Lower leg skin (tissue), 4 donors: Measurements from ENCODE around the gene KIF7. TPM values are rescaled to one million over a fixed set of nuclear protein-coding genes. Genes with fewer than 3 reads are reported as not detected.

Experiments used
- DNase-seq, 2 donors: peaks; one replicate each; pipeline ENCODE4 v3.0.0-alpha.2; 2019; ENCODE audit warnings: low spot score in 2 of 2
- H3K4me3 ChIP-seq: fragments of 200-600 bp; sonication (generic); 2 replicates; pipeline ENCODE4 v1.5.1; 2017; ENCODE audit warnings: mild to moderate bottlenecking, low read depth; ENCODE audit not compliant: poor library complexity, severe bottlenecking
- POLR2A ChIP-seq, 2 donors: fragments of 450-650 bp; IDR thresholded peaks; one replicate each; pipeline ENCODE4 v1.6.1; 2016 to 2017; ENCODE audit warnings: antibody characterized with exemption in 2 of 2, mild to moderate bottlenecking in 1 of 2, moderate library complexity in 1 of 2
- WGBS, 2 donors: methylation state at CpG; one replicate each; pipeline ENCODE4 v1.1.5; 2018; 5-methylcytosine and 5-hydroxymethylcytosine counted together
- intact Hi-C: fragments of 100-400 bp; cut with DNase I; formaldehyde crosslinking; loops from one replicate; pipeline ENCODE4 v1.15.0; 2023; ENCODE audit warnings: low total_unique reads
- total RNA-seq, 4 donors: library from RNA; depleted of rRNA; stranded (reverse); fragments of >200 nt; gene quantifications; one replicate each; pipeline ENCODE4 v1.1.0, GENCODE V29; 2016
- TF ChIP-seq, protein P1 (sequence below), 3 donors: fragments of 450-650 bp; IDR thresholded peaks; one replicate each; pipeline ENCODE4 v1.5.1; 2016; ENCODE audit warnings: antibody characterized with exemption in 3 of 3, mild to moderate bottlenecking in 3 of 3, moderate library complexity in 2 of 3

Gene KIF7
- total RNA-seq, 4 donors from 2014 or later: 1.3 to 3.7 (median 1.9) TPM

DNA sequence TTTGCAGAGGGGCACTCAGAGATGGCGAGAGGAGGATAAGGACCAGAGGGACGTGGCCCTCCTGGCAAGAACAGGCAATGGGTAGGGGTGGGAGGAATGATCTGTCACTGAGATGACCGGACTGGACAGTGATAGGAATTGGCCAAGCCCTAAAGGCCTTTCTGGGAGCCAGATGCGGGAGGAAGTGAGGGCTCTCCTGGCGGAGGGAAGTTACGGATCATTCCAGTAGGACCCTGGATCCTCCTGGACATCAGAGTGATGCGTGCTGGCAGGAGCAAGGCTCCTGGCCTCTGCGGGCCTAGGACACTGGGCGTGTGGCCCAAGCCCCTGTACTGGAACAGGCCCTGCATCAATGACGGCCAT is 23.4 kb downstream of the KIF7 start:
- DNase-seq: peak in 1 of 2 donors; percentile 31
- no peak overlapping the region for H3K4me3 ChIP-seq
- intact Hi-C loops: no loop called here
- TF ChIP-seq POLR2A (IDR thresholded peaks at IDR 0.05): no peak
- TF ChIP-seq, protein P1, sequence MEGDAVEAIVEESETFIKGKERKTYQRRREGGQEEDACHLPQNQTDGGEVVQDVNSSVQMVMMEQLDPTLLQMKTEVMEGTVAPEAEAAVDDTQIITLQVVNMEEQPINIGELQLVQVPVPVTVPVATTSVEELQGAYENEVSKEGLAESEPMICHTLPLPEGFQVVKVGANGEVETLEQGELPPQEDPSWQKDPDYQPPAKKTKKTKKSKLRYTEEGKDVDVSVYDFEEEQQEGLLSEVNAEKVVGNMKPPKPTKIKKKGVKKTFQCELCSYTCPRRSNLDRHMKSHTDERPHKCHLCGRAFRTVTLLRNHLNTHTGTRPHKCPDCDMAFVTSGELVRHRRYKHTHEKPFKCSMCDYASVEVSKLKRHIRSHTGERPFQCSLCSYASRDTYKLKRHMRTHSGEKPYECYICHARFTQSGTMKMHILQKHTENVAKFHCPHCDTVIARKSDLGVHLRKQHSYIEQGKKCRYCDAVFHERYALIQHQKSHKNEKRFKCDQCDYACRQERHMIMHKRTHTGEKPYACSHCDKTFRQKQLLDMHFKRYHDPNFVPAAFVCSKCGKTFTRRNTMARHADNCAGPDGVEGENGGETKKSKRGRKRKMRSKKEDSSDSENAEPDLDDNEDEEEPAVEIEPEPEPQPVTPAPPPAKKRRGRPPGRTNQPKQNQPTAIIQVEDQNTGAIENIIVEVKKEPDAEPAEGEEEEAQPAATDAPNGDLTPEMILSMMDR (IDR thresholded peaks at IDR 0.05): no peak
- 87 to 91% methylated on average over 10 of the region's 10 CpGs for WGBS, 2 donors

DNA sequence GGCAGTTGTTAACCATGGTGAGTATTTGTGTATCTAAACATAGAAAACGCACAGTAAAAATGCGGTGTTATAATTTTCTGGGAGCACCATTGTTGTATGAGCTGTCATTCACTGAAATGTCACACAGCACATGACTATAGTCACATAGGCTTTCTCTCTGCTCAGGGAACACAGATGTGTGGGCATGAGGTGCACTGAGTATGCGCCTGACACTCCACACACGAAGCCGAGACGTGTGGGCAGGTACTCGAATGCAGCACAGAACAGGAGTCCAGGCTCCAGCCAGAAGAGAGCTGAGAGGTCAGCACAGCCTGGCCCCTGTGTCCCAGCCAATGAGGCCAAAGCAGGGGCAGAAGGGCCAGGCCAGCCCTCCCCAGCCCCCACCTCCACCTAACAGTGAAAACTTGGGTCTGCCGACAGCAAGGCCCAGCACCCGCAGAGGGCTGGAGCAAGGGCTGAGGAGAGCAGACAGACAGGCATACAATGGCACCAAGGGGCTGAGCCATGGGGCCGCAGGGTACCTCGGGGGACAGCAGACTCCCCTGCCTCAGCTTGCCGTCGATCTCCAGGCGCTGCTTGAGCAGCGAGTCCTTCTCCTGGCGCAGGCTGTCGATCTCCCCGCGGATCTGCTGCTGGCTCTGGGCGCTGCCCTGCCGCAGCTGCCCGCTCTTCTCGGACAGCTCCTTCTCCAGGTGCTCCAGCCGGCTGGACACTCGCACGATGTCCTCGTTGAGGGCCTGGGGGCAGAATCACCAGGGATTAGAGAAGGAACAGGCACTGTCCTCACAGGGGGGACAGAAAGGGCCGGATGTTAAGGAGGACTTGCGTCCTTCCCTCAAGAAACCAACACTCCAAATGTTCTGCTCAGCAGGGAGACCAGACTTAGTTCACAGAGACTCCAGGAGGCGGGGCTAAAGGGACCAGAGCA is 24.0 kb downstream of the KIF7 start:
- intact Hi-C loops: no loop called here
- 90 to 97% methylated on average over 30 of the region's 30 CpGs for WGBS, 2 donors
- no peak overlapping the region for H3K4me3 ChIP-seq
- TF ChIP-seq, protein P1 (IDR thresholded peaks at IDR 0.05): no peak
- no peak for TF ChIP-seq POLR2A (IDR thresholded peaks at IDR 0.05)
- peak in 1 of 2 donors; percentile 66 for DNase-seq

DNA sequence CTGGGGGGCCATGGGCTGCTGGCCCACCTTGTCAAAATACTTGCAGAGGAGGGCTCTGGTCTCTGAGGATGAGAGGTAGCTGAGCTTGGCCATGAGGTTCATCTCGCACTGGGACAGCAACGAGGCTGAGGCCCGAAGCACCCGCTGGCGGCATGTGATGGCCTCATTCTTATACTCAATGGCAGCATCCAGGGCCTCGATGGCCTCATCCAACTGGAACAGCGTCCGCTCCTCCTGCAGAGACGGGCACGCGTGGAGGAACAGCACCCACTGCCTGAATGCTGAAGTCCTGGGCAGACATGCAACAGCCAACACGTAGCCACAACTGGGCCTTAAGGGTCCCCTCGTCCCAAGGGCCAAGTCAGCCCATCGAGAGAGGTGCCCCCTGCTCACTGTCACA is 25.0 kb downstream of the KIF7 start:
- intact Hi-C loops: no loop called here

DNA sequence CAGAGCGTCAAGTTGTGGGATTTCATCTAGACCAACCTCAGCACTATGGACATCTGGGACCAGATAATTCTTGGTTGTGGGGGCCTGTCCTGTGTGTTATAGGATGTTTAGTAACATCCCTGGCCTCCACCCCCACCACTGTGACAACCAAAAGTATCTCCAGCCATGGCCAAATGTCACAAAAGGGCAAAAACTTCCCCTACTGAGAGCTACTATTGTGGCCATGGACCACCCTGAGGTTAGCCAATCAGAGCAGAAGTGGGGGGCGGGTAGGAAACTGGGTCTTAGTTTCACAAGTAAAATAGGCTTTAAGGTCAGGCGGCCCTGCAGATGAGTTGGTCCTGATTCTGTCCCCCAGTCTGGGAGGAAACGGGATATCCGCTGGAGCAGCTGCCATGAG is 25.4 kb downstream of the KIF7 start:
- H3K4me3 ChIP-seq: no peak overlapping the region
- peak in 1 of 2 donors; percentile 62 for DNase-seq
- TF ChIP-seq, protein P1 (IDR thresholded peaks at IDR 0.05): no peak
- no peak for TF ChIP-seq POLR2A (IDR thresholded peaks at IDR 0.05)
- 97 to 100% methylated on average over 5 of the region's 5 CpGs for WGBS, 2 donors
- intact Hi-C loops: no loop called here

More for the DNA sequence above, 25.0 kb downstream of the KIF7 start:
- no peak overlapping the region for H3K4me3 ChIP-seq
- DNase-seq: peak in 1 of 2 donors; percentile 65
- WGBS, 2 donors: 98 to 100% methylated on average over 6 to 11 of the region's 14 CpGs
- TF ChIP-seq, protein P1 (IDR thresholded peaks at IDR 0.05): no peak
- TF ChIP-seq POLR2A (IDR thresholded peaks at IDR 0.05): no peak

DNA sequence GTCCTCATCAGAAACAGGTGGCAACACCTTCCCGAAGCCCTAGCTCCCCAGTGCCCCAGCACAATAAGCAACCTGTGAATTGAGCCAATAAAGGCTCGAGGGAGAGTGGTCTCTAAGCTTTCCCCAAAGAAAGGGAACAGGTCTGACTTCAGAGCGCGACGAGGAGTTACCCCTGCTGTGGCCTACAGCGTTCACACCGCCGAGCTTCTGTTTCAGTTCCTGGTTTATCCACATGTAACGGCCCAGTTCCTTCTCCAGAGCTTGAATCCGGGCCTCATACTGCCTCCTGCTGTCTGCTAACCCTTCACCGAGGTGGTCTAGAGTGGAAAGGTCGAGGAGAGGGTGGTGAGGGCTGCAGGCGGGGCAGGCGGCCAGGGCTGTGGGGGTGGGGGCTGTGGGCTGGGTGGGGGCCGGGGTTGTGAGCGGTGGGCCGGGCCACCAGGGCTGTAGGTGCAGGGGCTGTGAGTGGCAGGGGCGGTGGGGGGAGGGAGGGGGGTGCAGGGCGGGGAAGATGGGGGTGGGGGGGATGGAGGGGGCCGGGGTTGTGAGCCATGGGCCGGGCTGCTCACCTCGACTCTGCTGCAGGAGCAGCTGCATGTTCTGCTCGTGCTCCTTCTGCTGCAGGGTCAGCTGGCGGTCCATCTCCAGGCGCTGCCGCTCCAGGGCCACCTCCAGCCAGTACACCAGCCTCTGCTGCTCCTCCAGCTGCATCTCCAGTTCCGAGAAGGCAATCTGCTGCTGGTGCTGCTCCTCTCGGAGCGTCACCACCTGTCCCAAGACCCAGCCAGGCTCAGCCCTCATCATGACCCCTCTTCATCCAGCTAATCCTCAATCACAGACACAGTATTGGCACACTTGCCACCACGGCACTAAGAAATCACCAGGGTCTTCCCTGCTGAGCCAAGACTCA is 26.2 kb downstream of the KIF7 start:
- intact Hi-C loops: no loop called here
- WGBS, 2 donors: 89 to 94% methylated on average over 24 to 30 of the region's 30 CpGs
- TF ChIP-seq POLR2A (IDR thresholded peaks at IDR 0.05): no peak
- TF ChIP-seq, protein P1 (IDR thresholded peaks at IDR 0.05): no peak
- DNase-seq: peak in 1 of 2 donors; percentile 68
- H3K4me3 ChIP-seq: no peak overlapping the region
